HG02970 (cell line): ENCODE measurements around the gene C1QTNF9.
"Not testable (repeated sequence)": the region's sequence is repeated elsewhere in the genome, so short reads cannot be mapped to it uniquely, and the experiment has no call there.

Source experiments
- ATAC-seq: cut with Tn5 transposase; IDR thresholded peaks from one replicate; pipeline ENCODE4 v1.9.1; 2021; ENCODE audit warnings: mild to moderate bottlenecking, moderate library complexity, moderate number of reproducible peaks; ENCODE audit not compliant: unreplicated experiment, low FRiP score

C1QTNF9 gene

DNA sequence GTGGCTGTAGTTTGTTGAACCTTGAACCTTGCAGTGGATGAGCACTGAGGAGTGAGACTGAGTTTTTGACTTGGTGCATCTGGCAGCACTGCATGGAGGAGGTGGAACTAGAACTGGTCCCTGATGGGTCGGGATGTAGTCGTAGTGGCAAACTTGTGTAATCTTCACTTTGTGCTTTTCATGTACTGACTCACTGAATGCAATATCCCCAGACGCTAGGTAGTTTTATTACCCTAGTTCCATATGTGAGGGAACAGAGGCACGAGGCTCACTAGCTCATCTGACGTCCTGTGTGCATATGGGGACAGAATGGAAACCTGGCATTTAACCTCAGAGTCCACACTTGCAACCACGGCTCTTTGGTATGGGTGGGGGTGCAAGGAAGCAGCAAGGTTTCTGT, 10.3 kb downstream of the C1QTNF9 start:
- ATAC-seq: not testable (repeated sequence)

DNA sequence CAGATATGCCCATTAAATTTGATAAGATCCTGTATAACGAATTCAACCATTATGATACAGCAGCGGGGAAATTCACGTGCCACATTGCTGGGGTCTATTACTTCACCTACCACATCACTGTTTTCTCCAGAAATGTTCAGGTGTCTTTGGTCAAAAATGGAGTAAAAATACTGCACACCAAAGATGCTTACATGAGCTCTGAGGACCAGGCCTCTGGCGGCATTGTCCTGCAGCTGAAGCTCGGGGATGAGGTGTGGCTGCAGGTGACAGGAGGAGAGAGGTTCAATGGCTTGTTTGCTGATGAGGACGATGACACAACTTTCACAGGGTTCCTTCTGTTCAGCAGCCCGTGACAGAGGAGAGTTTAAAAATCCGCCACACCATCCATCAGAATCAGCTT, 12.0 kb downstream of the C1QTNF9 start:
- not testable (repeated sequence) for ATAC-seq

DNA sequence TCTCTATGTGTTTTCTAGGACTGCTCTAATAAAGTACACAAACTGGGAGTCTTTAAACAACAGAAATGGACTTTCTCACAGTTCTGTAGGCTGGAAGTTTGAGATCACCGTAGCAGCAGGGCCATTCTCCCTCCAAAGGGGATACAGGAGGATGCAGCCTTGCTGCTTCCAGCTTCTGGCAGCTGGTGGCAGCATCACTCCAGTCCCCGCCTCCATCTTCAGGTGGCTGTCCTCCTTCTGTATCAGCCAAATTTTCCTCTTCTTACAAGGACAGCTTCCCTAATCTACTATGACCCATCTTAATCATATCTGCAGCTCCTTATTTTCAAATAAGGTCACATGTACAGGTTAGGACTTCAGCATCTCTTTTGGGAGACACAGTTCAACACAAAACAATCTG, 13.1 kb downstream of the C1QTNF9 start:
- ATAC-seq: not testable (repeated sequence)

DNA sequence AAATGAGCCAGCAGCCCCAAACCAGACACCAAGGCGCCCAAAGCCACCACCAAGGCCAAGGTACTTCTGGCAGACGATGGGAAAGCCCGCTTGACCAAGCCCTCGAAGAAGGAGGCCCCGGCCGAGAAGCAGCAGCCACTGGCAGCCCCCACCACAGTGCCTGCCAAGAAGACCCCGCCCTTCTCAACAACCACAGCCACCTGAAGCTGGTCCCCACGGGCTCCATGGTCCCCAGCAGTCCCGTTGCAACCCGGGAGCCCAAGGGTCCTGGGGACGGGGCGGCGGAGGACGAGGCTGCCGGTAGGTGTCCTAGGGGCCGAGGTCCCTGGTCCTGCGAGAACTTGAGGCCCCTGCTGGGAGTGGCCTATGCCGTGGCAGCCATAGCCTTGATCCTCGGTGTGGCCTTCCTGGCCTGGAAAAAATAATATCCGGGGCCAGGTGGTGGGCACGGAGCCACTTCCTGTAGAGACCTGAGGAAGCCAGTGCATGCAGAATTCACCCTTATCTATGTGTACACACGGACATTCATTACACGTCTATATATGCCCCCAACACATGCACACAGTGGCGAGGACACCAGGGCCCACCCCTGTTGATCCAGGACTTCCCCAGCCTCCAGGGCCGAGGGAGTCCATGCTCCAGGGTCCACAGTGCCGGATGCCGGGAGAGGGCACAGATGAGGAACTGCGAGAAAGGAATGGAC, 13.8 kb downstream of the C1QTNF9 start:
- ATAC-seq: no peak

DNA sequence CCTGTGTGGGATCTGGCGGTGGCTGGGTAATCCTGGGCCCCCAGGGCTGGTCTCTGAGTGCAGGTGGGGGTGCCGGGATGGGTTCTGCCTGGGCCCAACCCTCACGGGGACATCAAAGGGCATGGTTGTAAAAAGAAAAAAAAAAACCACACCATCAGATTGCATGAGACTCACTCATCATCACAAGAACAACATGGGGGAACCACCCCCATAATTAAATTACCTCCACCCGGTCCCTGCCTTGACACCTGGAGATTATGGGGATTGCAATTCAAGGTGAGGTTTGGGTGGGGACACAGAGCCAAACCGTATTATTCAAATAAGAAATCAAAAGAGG, 14.3 kb downstream of the C1QTNF9 start:
- ATAC-seq: no peak

DNA sequence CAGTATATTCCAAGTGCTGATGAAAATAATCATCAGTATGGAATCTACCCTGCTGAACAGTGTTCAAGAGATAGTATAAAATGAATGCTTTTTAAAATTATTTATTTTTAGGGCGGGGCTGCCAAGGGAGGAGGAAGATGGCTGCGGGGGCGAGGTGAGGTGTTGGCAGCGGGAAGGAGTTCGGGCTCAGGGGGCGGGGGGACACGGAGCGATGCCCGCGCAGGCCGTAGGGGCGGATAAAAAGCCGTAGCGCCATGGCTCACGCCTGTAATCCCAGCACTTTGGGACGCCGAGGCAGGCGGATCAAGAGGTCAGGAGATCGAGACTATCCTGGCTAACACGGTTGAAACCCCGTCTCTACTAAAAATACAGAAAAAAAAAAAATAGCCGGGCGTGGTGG, 18.2 kb downstream of the C1QTNF9 start:
- not testable (repeated sequence) for ATAC-seq

DNA sequence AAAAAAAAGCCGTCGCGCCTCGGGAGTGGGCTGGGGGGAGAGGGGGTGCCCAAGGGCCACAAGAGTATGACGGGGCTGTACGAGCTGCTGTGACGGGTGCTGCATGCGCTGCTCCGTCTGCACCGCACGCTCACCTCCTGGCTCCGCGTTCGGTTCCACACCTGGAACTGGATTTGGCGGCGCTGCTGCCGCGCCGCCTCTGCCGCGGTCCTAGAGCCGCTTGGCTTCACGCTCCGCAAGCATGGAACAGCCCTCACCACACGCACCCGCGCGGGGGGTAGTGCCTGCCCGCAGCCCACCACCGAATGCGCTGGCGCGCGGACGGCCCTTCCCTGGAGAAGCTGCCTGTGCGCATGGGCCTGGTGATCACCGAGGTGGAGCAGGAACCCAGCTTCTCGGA, 18.8 kb downstream of the C1QTNF9 start:
- ATAC-seq: no peak

DNA sequence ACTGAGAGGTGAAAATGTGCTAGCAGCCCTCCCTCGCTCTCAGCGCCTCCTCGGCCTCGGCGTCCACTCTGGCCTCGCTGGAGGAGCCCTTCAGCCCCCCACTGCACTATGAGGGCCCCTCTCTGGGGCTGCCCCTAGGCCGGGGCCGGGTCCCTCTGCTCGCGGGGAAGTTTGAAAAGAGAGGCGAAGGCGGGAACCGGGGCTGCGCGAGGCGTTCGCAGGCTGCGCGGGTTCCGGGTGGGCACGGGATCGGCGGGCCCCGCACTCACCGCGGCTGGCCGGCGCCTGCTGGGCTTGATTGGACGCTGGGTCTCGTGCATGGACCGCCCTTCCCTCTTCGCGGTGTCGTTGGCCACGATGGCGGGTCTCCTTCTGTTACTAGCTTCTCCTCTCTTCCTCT, 29.3 kb downstream of the C1QTNF9 start:
- ATAC-seq: no peak

DNA sequence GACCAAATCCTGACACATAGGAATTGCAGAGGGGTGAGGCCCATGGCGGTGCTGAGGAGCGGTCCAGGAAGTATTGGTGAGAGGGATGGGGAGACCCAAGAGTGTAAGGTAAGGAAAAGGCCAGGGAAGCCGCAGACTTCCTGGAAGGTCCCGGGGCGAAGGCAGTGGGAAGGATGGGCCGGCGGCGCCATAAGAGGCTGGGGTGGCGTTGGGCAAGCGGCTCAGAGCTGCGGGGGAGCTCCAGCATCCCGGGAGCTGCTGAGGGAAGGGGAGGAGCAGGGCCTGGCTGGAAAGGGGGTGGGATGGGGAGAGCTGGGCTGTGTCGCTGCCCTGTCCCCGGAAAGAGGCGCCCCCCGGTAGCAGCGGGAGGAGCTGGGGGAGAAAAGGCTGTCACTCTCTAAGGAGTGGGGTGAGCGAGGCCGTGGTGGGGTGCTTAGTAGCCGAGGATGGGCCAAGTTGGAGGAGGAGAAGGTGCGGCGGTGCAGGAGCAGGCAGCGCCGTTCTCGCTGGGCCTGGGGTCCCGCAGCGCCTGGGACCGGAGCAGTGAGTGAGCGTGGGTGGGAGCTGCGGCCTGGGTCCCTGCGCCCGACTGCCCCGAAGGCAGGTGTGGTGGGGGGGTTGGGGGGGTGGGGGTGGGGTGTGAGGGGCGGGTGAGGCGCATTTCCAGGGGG, 30.7 kb downstream of the C1QTNF9 start:
- ATAC-seq: no peak

DNA sequence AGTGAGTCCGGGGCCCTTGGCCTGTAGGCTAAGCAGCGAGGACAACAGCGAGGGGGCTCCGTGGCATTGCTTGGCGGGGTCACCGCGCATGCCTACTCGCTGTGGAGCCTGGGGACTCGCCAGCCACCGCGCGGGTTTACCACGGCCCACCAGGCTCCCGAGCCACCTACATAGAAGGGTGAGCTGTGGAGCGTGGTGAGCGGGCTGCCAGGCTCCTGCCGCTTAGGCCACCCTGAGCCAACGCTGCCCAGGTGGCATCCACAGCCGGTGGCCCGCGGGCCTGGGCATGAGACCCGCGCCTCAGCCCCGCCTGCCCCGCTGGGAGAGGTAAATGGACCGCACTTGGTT, 31.2 kb downstream of the C1QTNF9 start:
- no peak for ATAC-seq

DNA sequence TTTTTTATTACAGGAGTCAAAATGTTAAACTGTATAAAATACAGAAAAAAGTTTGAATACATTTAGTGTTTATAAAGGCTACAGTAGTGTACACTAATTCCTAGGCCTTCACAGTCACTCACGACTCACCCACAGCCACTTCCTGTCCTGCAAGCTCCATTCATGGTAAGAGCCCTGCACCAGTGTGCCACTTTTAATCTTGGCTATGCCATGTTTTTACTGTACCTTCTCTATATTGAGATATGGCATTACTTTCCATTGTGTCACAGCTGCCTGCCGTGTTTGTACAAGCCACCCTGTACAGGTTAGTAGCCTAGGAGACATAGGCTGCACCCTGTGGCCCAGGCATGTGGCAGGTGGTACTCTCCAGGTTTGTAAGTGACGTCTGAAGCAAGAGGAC, 32.1 kb downstream of the C1QTNF9 start:
- ATAC-seq: no peak

DNA sequence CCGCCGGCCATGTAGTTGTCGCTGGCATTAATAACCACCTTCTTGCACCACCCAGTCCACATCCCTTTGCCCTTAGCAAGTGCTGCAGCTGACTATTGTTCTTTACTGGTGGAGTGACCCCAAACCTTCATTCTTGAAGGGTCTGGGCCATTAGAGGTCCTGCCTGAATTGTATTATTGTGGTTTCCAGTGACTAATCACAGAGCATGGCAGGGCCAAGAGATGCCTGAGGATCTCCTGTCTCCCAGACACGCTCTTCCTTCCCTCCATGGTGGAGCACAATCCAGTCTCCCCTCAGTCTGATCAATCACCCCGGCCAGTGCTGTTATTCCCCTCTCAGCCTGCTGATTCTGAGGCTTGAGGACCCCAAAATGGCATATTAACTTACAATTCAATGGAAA, 39.0 kb downstream of the C1QTNF9 start:
- ATAC-seq: no peak

DNA sequence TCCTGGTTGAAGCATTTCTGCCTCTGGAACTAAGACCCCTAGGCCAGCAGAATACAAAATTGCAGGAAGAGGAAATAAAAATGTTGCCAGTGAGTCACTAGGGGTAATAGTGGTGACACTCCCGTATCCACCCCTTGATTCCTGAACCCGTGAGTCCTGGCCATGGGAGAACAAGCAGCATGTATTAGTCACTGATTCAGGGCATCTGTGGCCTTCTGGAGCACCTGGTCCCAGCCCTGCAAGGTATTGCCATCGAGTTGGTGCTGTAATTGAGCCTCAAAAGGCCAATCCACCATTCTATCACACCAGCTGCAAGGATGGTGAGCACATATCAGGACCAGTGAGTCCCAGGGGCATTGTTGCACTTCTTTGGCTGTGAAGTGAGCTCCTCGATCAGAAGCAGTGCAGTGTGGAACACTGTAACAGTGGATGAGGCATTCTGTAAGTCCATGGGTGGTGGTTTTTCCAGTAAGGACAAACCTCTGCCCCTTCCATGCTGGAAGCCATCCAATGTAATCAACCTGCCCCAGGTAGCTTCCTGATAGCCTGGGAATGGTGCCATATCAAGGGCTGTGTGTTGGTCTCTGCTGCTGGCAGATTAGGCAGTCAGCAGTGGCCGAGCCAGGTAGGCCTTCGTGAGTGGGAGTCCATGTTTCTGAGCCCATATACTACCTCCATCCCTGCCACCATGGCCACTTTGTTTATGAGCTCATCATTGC, 39.6 kb downstream of the C1QTNF9 start:
- ATAC-seq: no peak

DNA sequence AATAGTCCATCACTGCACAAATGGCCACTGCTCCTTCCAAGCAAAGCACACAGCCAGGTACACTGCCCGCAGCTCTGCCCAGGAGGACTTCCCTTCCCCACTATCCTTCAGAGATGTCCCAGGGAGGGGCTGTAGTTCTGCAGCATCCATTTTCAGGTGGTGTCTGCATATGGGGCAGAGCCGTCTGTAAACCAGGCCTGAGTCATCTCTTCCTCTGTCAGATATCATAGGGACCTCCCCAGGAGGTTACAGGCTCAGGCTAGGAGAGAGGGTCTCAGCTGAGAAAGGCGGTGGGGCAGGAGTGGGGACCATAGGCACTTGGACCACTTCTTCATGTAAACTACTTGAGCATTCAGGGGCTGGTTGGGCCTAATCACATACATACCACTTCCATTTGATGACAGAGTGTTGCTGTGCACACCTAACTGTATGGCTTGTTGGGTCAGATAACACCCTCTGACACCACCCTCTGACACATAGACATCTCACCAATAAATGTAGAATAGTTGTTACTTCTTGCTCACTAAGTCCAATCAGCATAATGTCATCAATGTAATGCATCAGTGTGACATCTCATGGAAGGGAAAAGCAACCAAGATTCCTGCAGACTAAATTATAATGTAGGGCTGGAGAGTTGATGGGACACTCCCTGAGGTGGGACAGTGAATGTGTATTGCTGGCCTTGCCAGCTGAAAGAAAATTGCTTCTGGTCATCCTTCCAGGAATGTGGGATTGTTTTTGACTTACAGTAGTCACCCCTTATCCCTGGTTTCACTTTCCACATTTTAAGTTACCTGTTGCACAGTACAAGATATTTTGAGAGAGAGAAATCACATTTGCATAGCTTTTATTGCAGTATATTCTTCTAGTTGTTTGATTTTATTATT, 40.6 kb downstream of the C1QTNF9 start:
- ATAC-seq: not testable (repeated sequence)

DNA sequence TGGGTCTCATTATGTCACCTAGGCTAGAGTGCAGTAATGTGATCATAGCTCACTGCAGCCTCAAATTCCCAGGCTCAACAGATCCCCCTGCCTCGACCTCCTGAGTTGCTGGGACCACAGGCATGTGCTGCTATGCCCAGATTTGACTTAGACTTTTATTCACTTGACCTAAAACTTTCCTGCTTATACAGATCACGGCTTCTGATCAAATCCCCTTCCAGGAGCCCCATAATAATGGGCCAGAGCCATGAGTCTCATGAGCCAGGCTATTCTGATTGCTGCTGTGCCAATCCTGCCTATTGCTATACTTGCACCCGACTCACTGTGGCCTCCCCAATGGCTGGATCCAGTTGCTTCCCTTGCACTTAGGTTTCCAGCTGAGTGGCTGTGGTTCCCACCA, 42.0 kb downstream of the C1QTNF9 start:
- no peak for ATAC-seq

DNA sequence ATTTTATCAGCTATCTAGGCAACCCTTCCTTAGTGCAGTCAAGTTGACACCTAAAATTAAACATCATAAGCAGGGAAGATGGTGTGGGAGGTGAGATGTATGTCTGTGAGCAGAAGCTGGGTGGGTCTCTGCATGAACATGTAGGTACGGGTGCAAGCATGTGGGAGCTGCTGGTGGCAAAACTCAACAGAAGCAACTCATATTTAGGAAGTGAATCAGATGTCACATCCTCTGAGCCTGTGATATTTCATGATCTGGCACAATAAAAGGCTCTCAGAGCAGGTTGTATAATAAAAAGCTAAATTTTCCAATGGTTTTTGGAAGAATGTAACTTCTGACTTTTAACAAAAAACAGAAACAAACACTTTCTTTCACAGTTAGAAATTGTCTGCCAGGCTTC, 44.4 kb downstream of the C1QTNF9 start:
- ATAC-seq: no peak

DNA sequence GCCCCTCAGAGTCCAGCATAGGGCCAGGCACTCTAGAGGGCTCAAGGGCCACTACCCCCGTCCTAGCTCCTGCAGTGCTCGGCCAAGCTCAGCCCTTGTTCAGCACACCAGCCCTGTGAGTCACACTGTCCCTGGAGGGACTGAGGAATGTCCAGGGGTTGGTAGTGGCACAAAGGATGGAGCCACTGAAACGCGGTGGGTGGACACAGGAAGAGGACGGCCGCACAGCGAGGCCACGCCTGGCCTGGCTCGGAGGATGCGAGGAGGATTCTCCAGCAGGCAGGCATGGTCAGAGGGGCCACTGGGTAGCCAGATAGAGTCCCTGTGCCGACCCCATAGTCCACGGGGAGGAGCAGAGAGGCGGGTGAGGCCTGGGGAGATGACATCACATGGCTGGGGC, 45.7 kb downstream of the C1QTNF9 start:
- no peak for ATAC-seq

DNA sequence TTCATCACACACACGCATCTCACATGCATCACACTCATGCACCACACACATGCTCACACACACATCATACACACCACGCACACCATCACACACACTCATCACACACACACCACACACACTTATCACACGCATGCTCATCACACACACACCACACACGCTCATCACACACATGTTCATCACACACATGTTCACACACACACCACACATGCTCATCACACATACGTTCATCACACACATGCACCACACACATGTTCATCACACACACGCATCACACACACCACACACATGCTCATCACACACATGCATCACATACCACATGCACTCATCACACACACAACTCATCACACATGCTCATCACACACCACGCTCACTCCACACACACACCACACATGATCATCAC, 46.9 kb downstream of the C1QTNF9 start:
- ATAC-seq: no peak

DNA sequence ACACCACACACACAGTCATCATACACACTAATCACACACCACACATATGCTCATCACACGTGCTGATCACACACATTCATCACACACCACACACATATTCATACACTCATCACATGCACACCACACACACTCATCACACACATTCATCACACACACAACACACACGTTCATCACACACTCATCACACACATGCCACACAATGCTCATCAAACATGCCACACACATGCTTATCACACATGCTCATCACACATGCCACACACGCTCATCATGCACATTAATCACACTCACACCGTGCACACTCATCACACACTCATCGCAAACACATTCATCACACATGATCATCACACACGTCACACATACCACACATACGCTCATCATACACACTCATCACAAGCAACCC, 47.5 kb downstream of the C1QTNF9 start:
- no peak for ATAC-seq

DNA sequence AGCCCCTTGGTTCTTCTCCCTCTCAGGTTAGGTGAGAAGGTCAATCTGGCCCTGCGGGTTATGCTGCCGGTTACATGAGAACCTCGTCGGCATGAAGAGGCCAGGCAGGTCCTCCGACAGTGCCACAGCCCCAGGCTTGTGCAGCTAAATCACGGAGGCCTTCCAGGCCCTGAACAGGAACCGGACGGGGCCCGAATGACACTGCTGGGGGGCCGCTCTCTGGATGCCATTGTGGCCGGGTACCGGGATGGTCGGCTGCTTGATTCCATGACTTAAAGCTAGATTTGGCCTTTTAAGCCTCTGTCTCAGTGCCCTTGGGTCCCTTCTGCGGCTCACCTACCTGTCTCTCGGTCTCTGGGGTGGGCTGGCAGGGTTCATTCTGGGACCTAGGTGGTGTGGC, 48.4 kb downstream of the C1QTNF9 start:
- no peak for ATAC-seq

DNA sequence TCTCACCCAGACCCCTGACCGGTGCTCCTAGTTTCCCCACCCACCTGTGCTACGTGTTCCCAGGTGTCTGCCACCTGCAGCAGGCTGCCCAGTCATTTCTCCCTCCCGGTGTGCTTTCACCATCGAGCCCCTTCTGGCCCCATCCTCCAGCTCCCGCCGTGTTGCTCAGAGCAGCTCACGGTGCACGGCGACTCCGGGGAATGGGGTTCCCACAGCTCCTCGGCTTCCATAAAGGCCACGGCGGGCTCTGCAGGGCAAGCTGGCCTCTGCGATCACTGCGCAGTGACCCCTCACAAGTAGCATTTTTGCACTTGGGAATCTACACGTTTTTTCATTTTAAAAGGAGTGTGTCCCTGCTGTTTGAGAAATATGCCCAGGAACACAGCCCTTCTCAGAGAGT, 49.5 kb downstream of the C1QTNF9 start:
- ATAC-seq: not testable (repeated sequence)
